CD4-positive, alpha-beta T cell treated with Interferon alpha-2 for 1 hour (primary cell): ENCODE results near the gene ARGLU1.

Experiments used
- DNase-seq, 2 donors: peaks; one replicate each; pipeline ENCODE4 v3.0.0-alpha.2; 2020 to 2022

Gene ARGLU1

GRCh38 chr13:106498158-106498557 lies 69.8 kb downstream of the ARGLU1 start:
- DNase-seq = no peak

GRCh38 chr13:106497079-106497478 lies 70.9 kb downstream of the ARGLU1 start:
- no peak for DNase-seq

- no peak for DNase-seq
Measured at GRCh38 chr13:106496072-106496997, 71.6 kb downstream of the ARGLU1 start.

GRCh38 chr13:106494936-106495335 lies 73.0 kb downstream of the ARGLU1 start:
- DNase-seq = no peak

GRCh38 chr13:106494506-106494905 lies 73.4 kb downstream of the ARGLU1 start:
- no peak for DNase-seq

- DNase-seq = peak; percentile 18 to 33
Measured at GRCh38 chr13:106493533-106494220, 74.3 kb downstream of the ARGLU1 start.

- no peak for DNase-seq
Measured at GRCh38 chr13:106492588-106493475, 75.1 kb downstream of the ARGLU1 start.

- DNase-seq = no peak
Measured at GRCh38 chr13:106491928-106492587, 75.9 kb downstream of the ARGLU1 start.
